ENCODE results near the gene SIGLEC15.

- TF ChIP-seq CTCF (IDR thresholded peaks at IDR 0.05 in 4 of 5, conservative IDR thresholded peaks at IDR 0.05 in 1 of 5) (no peak), POLR2A (IDR thresholded peaks at IDR 0.05) (no peak)
These were observed 5.2 kb upstream of the SIGLEC15 start for GRCh38 chr18:45820106-45820745.
